HK-2 (cell line): ENCODE results near the gene SHMT1.

Experiments used
- DNase-seq: peaks from one replicate; pipeline ENCODE4 v3.0.0-alpha.2; 2018; ENCODE audit not compliant: unreplicated experiment

Gene SHMT1

GRCh38 chr17:18285296-18285695 lies 78.1 kb downstream of the SHMT1 start:
- no peak for DNase-seq

DNA sequence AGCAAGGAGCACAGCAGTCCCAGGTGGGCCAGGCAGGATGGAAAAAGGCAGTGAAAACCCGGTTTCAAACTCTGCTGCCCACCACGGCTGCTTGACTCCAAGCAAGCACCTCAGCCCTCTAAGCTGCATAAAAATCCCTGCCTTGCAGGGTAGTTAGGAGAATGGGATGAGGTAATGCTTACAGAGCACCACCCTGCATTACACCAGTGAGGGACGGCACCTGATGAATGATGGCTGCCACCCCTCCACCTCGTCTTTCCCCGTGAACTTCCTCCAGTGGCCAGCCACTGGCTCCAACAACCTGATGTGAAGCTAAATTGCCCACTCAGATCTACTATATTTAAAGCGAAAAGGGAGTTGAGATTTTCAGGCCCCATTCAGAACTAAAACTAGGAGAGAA lies 81.6 kb downstream of the SHMT1 start:
- no peak for DNase-seq

DNA sequence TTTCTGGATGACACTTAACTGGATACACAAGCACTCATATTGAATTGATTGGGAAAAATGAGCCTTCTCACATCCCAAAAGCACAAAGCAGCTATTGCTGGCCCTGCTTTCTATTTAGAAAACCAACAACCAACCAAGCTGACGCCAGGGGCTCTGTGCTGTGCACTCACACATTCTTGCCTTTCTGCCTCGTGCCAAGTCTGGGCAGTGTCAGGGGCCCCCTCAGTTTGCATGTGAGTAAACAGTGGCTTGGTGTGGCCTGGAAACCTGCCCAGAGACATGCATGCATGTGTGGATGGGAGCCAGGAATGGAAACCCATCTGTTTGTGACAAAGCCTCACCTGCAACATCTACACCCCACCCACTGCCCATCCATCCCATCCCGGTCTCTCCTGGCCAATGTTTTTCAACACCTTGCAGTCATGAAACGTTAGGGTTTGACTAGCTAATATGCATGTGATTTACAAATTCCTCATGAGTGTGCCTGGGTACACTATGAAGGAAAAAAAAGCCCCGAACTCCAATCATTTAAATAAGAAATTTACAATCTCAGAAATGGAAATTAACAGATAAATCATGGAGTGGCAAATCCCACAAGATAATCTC lies 82.5 kb downstream of the SHMT1 start:
- DNase-seq, result no peak

DNA sequence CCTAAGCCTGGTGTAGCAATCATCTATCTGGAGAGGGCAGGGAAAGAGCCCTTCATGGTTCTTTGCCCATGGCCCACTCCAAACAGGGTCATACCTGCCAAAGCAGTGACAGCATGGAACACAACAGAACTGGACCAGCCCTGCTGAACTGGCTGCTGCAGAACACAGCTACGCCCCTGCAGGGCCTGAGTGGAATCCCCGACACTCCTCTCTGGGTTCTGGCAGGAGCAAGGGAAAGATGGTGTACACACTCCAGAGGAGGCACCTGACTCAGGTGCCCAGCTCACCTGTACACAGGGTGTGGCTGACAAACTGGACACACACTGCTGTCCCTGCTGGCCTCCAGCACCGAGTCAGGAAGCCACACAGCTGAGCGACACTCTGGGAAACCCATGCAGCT lies 83.1 kb downstream of the SHMT1 start:
- no peak for DNase-seq

DNA sequence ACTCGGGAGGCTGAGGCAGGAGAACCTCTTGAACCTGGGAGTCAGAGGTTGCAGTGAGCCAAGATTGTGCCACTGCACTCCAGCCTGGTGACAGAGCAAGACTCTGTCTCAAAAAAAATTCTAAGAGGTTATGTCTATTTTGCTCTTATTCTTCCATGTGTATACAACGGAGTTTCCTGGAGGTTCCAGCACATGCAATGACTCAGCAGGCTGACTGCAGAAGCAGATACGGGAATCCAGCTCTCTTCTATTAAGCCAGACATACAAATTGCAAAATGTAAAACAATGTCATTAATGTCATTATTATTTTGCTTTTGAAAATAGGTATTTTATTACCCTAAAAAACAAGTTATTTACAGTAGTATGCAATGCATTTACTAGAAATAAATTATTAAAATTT lies 84.5 kb downstream of the SHMT1 start:
- no peak for DNase-seq
